Measurements from ENCODE around the gene NR2F2.

GRCh38 chr15:96311956-96312294, 18.6 kb upstream of the NR2F2 start:
- TF ChIP-seq CTCF (IDR thresholded peaks at IDR 0.05; ENCODE audit: borderline replicate concordance, extremely low read depth, low read length, poor library complexity, severe bottlenecking) (no peak), EZH2 (IDR thresholded peaks at IDR 0.05; ENCODE audit: borderline replicate concordance, low read depth, low read length, severe bottlenecking) (no peak)

All from DND-41 (cell line).